ENCODE measurements around the gene EXOC4.
"Not testable (repeated sequence)": the region's sequence is repeated elsewhere in the genome, so short reads cannot be mapped to it uniquely, and the experiment has no call there.

The EXOC4 gene

DNA sequence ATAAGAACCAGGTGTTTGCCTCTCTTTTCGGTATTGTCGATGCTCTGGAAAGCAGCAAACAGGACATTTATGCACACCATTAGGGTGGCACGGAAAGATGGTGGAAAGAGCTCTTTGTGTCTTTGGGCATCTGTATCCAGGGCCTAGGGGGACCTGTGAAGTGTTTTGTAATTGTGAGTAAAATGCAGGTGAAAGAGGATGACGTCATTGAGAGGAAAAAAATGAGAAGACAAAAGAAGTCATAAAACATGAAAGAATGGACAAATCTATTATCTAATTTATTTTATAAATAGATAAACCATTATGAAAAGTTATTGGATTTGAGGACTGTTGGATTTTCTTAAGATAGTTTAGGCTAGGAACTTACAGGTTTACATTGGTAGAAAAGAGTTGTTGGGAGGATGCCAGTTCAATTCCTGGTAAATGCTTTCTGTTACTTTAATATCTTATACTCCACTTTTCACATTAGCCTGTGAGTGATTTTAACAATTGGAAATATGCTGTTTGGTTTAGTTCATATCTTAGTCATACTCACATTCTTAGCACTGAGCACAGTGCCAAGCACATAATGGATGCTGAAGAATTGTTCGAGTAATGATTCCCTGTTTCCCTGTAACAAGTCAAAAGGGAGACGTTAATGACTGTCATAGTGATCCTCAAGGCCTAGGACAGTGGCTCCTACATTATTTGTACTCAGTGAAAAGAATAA is 62.6 kb downstream of the EXOC4 start:
- DNase-seq: no peak

- no peak for DNase-seq
Observed at GRCh38 chr7:133319842-133320241, 67.0 kb downstream of the EXOC4 start.

- no peak for DNase-seq
Observed at GRCh38 chr7:133320891-133321290, 68.0 kb downstream of the EXOC4 start.

GRCh38 chr7:133321366-133321765 is 68.5 kb downstream of the EXOC4 start:
- not testable (repeated sequence) for DNase-seq

GRCh38 chr7:133326745-133327144 is 73.9 kb downstream of the EXOC4 start:
- DNase-seq: not testable (repeated sequence)

DNA sequence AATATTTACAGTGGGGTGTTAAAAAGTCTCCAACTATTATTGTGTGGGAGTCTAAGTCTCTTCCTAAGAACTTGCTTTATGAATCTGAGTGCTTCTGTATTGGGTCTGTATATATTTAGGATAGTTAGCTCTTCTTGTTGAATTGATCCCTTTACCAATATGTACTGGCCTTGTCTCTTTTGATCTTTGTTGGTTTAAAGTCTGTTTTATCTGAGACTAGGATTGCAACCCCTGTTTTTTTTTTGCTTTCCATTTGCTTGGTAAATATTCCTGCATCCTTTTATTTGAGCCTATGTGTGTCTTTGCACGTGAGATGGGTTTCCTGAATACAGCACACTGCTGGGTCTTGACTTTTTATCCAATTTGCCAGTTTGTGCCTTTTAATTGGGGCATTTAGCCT is 75.1 kb downstream of the EXOC4 start:
- not testable (repeated sequence) for DNase-seq

- no peak for DNase-seq
Observed at GRCh38 chr7:133330085-133330484, 77.2 kb downstream of the EXOC4 start.

- DNase-seq: no peak
Observed at GRCh38 chr7:133331861-133332260, 79.0 kb downstream of the EXOC4 start.

DNA sequence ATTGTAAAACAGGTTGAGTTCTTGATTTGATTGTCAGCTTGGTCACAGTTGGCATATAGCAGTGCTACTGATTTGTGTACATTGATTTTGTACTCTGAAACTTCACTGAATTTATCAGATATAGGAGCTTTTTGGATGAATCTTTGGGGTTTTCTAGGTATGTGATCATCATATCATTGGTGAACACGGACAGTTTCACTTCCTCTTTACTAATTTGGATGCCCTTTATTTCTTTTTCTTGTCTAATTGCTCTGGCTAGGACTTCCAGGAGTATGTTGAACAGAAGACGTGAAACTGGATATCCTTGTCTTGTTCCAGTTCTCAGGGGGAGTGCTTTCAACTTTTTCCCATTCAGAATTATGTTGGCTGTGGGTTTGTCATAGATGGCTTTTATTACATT is 86.9 kb downstream of the EXOC4 start:
- DNase-seq: no peak

DNA sequence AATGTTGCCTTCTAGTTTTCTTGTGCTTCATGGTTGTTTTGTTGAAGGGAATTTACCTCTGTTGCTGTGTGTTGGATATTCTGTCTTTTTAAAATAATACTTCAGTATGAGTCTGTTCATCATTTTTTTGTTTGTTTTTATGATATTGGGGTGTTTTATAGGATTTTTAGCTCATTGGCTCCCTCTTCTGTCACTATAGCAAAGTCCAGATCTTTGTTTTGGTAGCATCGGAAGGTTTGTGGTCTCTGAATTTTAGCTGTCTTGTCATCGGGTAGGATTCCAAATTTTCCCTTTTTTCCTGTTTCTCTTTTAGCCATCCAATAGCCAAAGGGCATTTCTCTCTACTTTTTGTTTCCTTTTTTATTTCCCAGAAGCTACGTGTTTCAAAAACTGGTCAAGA is 91.4 kb downstream of the EXOC4 start:
- DNase-seq: no peak

DNA sequence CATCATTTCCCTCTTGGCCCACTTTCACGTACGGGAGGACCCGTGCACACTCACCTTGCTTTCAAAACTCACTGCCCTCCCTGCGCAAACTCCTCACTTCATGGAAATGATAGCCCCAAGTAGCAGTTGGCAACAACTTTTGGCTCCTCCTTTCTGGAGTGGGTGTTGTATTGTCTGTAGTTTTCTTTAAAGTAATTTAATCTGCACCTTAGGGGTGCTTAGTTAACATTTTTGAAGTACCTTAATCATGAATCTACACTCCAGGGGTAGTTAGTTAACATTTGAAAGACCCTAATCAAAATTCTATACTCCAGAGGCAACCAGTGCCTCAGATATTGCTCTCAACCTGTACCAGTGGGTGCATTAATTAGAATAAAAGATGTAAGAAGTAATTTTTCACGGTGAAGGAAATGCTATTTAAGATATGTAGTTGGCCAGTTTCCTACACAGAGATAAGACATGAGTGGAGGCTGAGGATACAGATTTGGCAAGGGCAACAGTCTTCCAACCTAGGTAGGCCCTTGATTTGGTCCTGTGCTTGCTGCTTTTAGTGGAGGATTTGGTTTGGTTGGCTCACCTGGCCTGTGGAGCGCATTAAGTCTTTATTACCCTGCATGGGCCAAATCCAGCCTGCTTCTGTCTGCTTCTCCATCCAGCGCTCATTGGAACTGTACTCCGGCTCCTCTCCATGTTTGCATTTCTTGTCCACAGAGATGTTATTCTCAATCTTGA is 93.0 kb downstream of the EXOC4 start:
- no peak for DNase-seq

DNA sequence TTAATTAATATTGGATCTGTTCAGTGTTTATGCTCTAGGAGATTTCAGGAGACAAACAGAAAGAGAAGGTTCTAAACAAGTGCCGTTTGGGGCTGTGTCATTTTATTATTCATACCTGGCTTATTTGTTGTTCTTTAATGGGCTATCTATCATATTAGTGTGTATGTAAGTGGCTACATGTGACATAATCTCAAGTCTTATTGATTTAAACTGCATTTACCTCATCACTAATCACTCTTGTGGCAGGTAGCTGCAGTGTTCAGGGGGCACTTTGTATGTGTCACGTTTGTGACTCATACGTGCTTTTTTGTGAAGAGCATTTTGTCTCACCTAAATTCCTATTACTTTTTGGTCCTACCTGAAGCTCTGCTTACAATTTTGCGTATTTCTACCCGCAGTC is 95.4 kb downstream of the EXOC4 start:
- no peak for DNase-seq

- DNase-seq: no peak
Observed at GRCh38 chr7:133349101-133349500, 96.2 kb downstream of the EXOC4 start.

DNA sequence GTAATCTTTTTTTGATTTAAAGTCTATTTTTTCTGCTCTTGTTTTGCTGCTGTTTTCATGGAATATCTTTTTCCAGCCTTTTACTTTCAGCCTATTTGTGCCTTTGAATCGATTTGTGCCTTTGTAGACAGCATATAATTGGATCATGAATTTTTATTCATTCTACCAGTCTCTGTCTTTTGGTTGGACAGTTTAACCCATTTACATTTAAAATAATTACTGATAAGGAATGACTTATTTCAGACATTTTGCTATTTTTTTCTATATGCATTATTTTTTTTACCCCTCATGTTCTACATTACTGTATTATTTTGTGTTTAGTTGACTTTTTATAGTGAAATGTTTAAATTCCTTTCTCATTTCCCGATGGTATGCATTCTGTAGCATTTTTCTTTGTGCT is 99.6 kb downstream of the EXOC4 start:
- DNase-seq: no peak

- no peak for DNase-seq
Observed at GRCh38 chr7:133353775-133354174, 100.9 kb downstream of the EXOC4 start.

DNA sequence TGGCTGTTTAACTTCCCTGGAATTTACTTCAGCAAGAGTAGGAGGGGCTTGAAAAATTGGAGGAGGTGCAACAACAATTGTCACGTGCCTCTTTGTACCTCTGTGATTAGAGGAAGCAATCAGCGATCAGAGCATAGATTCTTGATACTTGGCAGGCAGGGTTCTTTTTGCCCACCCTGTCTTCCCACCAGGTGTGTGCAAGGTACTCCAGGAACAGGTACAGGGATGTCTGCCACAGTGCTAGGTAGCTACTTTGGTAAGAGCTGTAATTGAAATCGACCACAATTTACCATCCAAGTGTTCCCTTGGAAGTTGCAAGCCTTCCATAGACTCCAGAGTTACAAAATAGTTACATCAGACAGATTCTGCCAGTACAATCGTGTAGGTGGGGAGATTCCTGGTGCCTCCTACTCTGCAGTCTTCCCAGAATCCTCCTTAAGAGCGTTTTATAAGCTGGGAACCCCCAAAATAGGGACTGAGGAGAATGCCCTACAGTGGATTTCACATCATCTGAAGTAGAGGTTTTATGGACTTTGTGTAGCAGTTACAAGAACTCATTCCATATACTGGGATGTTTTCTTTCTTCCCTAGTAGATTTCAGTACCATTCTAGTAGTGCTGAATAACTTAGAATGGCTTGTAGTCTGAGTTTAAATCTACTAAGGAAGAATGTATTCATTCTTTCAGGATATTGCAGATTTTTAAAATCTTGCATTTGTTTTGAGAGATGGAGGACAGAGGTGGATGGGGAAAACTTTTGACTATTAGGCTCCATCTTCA is 101.9 kb downstream of the EXOC4 start:
- DNase-seq: no peak

DNA sequence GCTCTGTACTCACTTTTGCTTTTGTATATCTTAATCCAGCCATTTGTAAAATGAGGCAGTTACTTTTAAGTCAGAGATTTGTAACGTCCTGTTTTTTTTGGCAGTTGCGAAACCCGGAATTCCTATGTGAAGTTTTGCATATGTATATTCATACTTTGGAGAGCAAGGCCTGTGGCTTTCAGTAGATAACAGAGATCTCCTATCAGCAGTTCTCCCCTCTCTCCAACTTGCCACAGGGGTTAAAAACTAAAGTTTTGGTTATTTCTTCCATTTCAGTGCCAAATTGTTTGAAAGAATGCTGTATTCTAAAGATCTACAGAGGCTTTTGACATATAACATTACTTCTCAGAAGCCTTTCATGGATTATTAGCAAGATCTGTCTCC is 102.4 kb downstream of the EXOC4 start:
- DNase-seq: no peak

GRCh38 chr7:133355822-133356221 is 102.9 kb downstream of the EXOC4 start:
- no peak for DNase-seq

GRCh38 chr7:133358708-133359107 is 105.8 kb downstream of the EXOC4 start:
- DNase-seq: no peak

DNA sequence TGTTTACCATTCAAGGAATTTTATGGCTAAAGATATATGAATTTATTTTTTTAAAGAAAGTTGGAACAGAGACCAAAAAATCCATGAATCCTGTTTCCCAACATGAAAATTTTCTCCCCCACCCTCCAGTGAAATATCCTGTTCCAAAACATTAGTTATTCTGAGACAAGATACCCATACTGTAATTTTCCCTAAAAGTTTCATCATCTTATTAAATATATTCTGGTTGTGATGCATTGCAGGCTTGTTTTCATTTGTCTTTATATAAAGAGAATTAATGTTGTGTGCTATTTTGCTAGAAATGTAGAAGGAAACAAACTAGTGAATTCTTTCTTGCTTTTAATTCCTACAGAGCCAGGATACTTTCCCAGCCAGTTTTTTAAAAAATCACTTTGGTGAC is 106.6 kb downstream of the EXOC4 start:
- no peak for DNase-seq

DNA sequence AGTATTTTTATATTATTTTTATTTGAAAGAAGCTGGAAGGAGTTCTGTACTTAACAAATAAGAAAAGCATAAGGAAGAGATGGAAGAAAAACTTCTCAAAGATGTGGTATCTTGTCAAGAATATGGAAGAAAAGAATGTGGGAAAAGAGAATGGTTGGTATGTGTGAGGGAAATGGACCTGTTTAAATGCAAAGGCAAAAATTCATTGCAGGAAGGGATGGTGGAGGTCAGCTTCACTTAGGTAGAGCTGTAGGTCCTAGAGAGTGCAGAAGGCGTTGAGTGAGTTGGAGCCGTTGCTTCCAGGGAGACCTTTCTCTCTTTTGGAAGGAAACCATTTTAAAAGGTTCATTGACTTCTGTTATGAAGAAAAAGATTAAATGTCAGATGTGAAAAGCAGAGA is 107.3 kb downstream of the EXOC4 start:
- no peak for DNase-seq

DNA sequence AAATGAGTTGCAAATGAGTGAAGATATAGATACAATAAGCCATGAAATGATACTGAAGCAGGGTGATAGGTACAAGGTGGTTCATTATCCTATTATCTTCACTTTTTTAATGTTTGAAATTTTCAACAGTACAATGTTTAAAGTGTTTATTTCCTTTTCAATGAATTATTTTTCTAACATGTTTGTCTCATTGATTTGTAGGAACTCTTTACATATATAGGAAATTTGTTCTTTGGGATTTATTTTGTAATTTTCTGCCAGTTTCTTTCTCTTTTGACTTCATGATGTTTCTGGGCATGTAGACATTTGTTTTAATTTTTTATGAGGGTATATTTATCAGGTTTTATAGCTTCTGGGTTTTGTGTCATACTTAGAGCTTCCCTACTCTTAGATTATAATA is 108.9 kb downstream of the EXOC4 start:
- no peak for DNase-seq

GRCh38 chr7:133364959-133365690 is 112.2 kb downstream of the EXOC4 start:
- DNase-seq: no peak

All from NCI-H1105 (cell line).